Hepatocyte (in vitro differentiated cells): Measurements from ENCODE around the gene SLC51A. TPM values are rescaled to one million over a fixed set of nuclear protein-coding genes. Genes with fewer than 3 reads are reported as not detected.
"Not testable (repeated sequence)": the region's sequence is repeated elsewhere in the genome, so short reads cannot be mapped to it uniquely, and the experiment has no call there.

Experiments
- DNase-seq: peaks from one replicate; pipeline ENCODE4 v3.0.0-alpha.2; 2016; ENCODE audit warnings: low spot score
- H2AFZ ChIP-seq: fragments of 200-600 bp; sonication (generic); 2 replicates; pipeline ENCODE4 v1.6.0; 2016; ENCODE audit warnings: antibody characterized with exemption, mild to moderate bottlenecking
- H3K27ac ChIP-seq: fragments of 200-600 bp; sonication (generic); 2 replicates; pipeline ENCODE4 v1.5.1; 2016; ENCODE audit warnings: mild to moderate bottlenecking
- H3K27me3 ChIP-seq: fragments of 200-600 bp; sonication (generic); 2 replicates; pipeline ENCODE4 v1.6.1; 2016
- H3K36me3 ChIP-seq: fragments of 200-600 bp; sonication (generic); replicated peaks from 2 replicates; pipeline ENCODE4 v1.5.1; 2016; ENCODE audit warnings: low read depth; ENCODE audit not compliant: insufficient read depth
- H3K4me1 ChIP-seq: fragments of 200-600 bp; sonication (generic); 2 replicates; pipeline ENCODE4 v1.5.1; 2016; ENCODE audit warnings: mild to moderate bottlenecking, moderate library complexity; ENCODE audit not compliant: insufficient read depth
- H3K4me2 ChIP-seq: fragments of 200-600 bp; sonication (generic); 2 replicates; pipeline ENCODE4 v1.6.0; 2016
- H3K4me3 ChIP-seq: fragments of 200-600 bp; sonication (generic); 2 replicates; pipeline ENCODE4 v1.5.1; 2016; ENCODE audit warnings: mild to moderate bottlenecking
- H3K79me2 ChIP-seq: fragments of 200-600 bp; sonication (generic); 2 replicates; pipeline ENCODE4 v1.6.0; 2017; ENCODE audit warnings: mild to moderate bottlenecking
- H3K9me2 ChIP-seq: fragments of 200-600 bp; sonication (generic); replicated peaks from 2 replicates; pipeline ENCODE4 v1.6.0; 2017; ENCODE audit warnings: mild to moderate bottlenecking; ENCODE audit not compliant: insufficient read depth
- H3K9me3 ChIP-seq: fragments of 200-600 bp; sonication (generic); 2 replicates; pipeline ENCODE4 v1.5.1; 2016; ENCODE audit warnings: low read depth, mild to moderate bottlenecking
- H4K20me1 ChIP-seq: fragments of 200-600 bp; sonication (generic); 2 replicates; pipeline ENCODE4 v1.6.0; 2016; ENCODE audit warnings: mild to moderate bottlenecking; ENCODE audit not compliant: insufficient read depth, poor library complexity, severe bottlenecking
- CTCF ChIP-seq: fragments of 200-600 bp; sonication (generic); IDR thresholded peaks from 2 replicates; pipeline ENCODE4 v1.5.1; 2016; ENCODE audit warnings: antibody characterized with exemption, mild to moderate bottlenecking; ENCODE audit not compliant: poor library complexity
- EZH2 ChIP-seq: fragments of 200-600 bp; sonication (generic); IDR thresholded peaks from 2 replicates; pipeline ENCODE4 v1.6.1; 2016; ENCODE audit warnings: antibody characterized with exemption, mild to moderate bottlenecking, borderline replicate concordance
- EZH2phosphoT487 ChIP-seq: fragments of 200-600 bp; sonication (generic); IDR thresholded peaks from one replicate; pipeline ENCODE4 v1.6.1; 2018; ENCODE audit warnings: antibody characterized with exemption, mild to moderate bottlenecking, low read depth, moderate library complexity; ENCODE audit not compliant: unreplicated experiment, severe bottlenecking
- WGBS: methylation state at CpG from one replicate; pipeline ENCODE4 v1.1.6; 2016; ENCODE audit warnings: low lambda C conversion rate; ENCODE audit errors: missing lambda C conversion rate; 5-methylcytosine and 5-hydroxymethylcytosine counted together
- polyA plus RNA-seq: library from polyadenylated mRNA; unstranded; fragments of >200 nt; fragmentation: Nextera tagmentation; extraction: Ambion mirVana; gene quantifications from 2 replicates; pipeline ENCODE4 v1.2.1, GENCODE V29; 2016
- total RNA-seq: library from RNA; depleted of rRNA; stranded (reverse); fragments of >200 nt; gene quantifications from 2 replicates; pipeline ENCODE4 v1.2.3, GENCODE V29; 2014

SLC51A gene
- total and polyA plus RNA-seq, 2 experiments from 2014 or later = 3.9 to 15.8 TPM

- H3K79me2 ChIP-seq = no peaks in the 10 kb centered on the region
- no peaks in the 10 kb centered on the region for H3K9me2 ChIP-seq
- H3K4me2 ChIP-seq = no peak overlapping the region
- H3K9me3 ChIP-seq = no peaks in the 10 kb centered on the region
- DNase-seq = no peak
- H3K4me3 ChIP-seq = no peak overlapping the region
- H2AFZ ChIP-seq = no peak overlapping the region
- no peak for TF ChIP-seq CTCF
- 94% methylated on average over 5 of the region's 5 CpGs for WGBS
- no peaks in the 10 kb centered on the region for H3K36me3 ChIP-seq
- no peaks in the 10 kb centered on the region for H3K27me3 ChIP-seq
- no peaks in the 10 kb centered on the region for H4K20me1 ChIP-seq
- H3K27ac ChIP-seq = no peak overlapping the region
- H3K4me1 ChIP-seq = no peaks in the 10 kb centered on the region
Observed at GRCh38 chr3:196169836-196170240, 46.5 kb upstream of the SLC51A start.

GRCh38 chr3:196170296-196170695 lies 46.0 kb upstream of the SLC51A start:
- not testable (repeated sequence) for H3K27me3 ChIP-seq, H3K9me2 ChIP-seq, DNase-seq, H4K20me1 ChIP-seq, H3K27ac ChIP-seq, H2AFZ ChIP-seq, H3K79me2 ChIP-seq, H3K36me3 ChIP-seq, H3K4me2 ChIP-seq, H3K9me3 ChIP-seq, H3K4me1 ChIP-seq, H3K4me3 ChIP-seq
- WGBS = 94% methylated on average over 12 of the region's 12 CpGs

- DNase-seq = no peak
- Histone ChIP-seq H3K27ac (no peak overlapping the region), H3K4me2 (no peak overlapping the region), H3K4me3 (no peak overlapping the region), H3K27me3 (no peaks in the 10 kb centered on the region), H3K9me2 (no peaks in the 10 kb centered on the region), H3K79me2 (no peaks in the 10 kb centered on the region), H3K36me3 (no peaks in the 10 kb centered on the region), H3K9me3 (no peaks in the 10 kb centered on the region), H4K20me1 (no peaks in the 10 kb centered on the region), H3K4me1 (peaks cover 7% of the 10 kb centered on the region), H2AFZ (no peak overlapping the region)
- 94% methylated on average over 3 of the region's 3 CpGs for WGBS
- TF ChIP-seq EZH2phosphoT487 (no peak), EZH2 (no peak)
Observed at GRCh38 chr3:196174652-196175051, 41.7 kb upstream of the SLC51A start.

- Histone ChIP-seq H3K9me3 (no peaks in the 10 kb centered on the region), H3K4me1 (peaks cover 7% of the 10 kb centered on the region), H3K4me2 (no peak overlapping the region), H3K9me2 (no peaks in the 10 kb centered on the region), H4K20me1 (no peaks in the 10 kb centered on the region), H3K27ac (no peak overlapping the region), H3K27me3 (no peaks in the 10 kb centered on the region), H3K4me3 (no peak overlapping the region), H2AFZ (no peak overlapping the region), H3K36me3 (no peaks in the 10 kb centered on the region), H3K79me2 (no peaks in the 10 kb centered on the region)
- TF ChIP-seq CTCF = no peak
- TF ChIP-seq EZH2 = no peak
- no peak for TF ChIP-seq EZH2phosphoT487
- no peak for DNase-seq
- 89% methylated on average over 19 of the region's 19 CpGs for WGBS
Observed at GRCh38 chr3:196175116-196175625, 41.2 kb upstream of the SLC51A start.

GRCh38 chr3:196175722-196176121 lies 40.6 kb upstream of the SLC51A start:
- TF ChIP-seq EZH2 = no peak
- TF ChIP-seq EZH2phosphoT487 = no peak
- TF ChIP-seq CTCF = no peak
- H3K27me3 ChIP-seq = no peaks in the 10 kb centered on the region

More at GRCh38 chr3:196175722-196176121, 40.6 kb upstream of the SLC51A start:
- no peak overlapping the region for H3K27ac ChIP-seq
- H3K9me3 ChIP-seq = no peaks in the 10 kb centered on the region
- H2AFZ ChIP-seq = no peak overlapping the region
- H3K36me3 ChIP-seq = no peaks in the 10 kb centered on the region
- H3K9me2 ChIP-seq = no peaks in the 10 kb centered on the region
- DNase-seq = no peak
- H3K4me2 ChIP-seq = no peak overlapping the region
- H3K4me3 ChIP-seq = no peak overlapping the region
- no peaks in the 10 kb centered on the region for H3K79me2 ChIP-seq
- no peaks in the 10 kb centered on the region for H4K20me1 ChIP-seq
- WGBS = 87% methylated on average over 9 of the region's 9 CpGs
- peaks cover 7% of the 10 kb centered on the region for H3K4me1 ChIP-seq
